ENCODE measurements around the gene LARP1. TPM values are rescaled to one million over a fixed set of nuclear protein-coding genes. Genes with fewer than 3 reads are reported as not detected.

Gene LARP1
- total and polyA plus RNA-seq, 9 of the 15 experiments (the other 6 are each of a cell fraction or from before 2014, with no cell fraction given), result 22.6 to 300 (median 92.0) TPM

DNA sequence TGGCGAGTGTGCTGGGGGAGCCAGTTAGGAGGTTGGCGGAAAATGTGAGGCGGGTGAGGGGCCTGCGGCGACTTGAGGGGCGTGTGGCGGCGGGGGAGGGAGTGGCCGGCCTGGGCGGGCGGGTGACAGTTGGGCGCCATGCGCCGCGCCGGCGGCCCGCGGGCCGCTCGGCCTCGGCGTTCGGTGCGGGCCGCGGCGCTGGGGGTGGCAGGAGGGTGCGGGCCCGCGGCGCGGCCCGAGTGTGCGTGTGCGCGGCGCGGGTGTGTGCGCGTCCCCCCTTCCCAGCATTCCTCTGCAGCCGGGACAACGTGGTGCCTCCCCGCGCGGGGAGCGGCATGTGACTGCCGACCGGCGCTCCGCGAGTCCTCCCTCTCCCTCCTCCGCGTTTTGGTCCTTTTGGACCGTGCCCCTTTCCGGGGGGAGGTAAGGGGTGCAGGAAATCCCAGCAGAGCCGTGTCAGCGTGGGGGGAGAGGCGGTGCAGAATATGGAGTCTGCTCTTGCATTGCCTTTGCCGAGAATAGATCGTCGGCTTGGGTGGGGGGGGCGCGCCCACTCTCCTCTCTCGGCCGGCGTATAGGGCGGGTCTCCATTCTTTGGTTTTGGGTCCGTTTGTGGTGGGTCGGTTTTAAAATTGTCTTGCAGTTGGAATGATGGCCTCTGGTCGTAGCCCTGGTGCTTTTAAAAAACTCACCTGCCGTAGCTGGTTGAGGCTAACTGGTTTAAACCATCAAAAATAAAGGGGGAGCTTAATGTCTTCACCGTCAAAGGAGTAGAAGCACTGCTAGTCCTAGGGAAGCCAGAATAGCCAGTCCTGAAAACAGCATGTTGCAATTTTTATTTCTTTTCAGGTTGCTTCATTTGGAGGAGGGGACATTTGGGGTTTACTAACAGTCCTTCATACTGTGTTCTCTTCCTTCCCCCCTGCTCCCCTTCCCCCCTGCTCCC, 2.0 kb downstream of the LARP1 start (continued):
- TF ChIP-seq ESRRB (CRISPR knock-in tag; IDR thresholded peaks at IDR 0.05; ENCODE audit: borderline replicate concordance), result no peak
- TF ChIP-seq TEAD4 (IDR thresholded peaks at IDR 0.05; ENCODE audit: low read length), result 0 out of 2 replicates have a peak, but pooled peaks have one; percentile 15
- no peak for TF ChIP-seq TEAD4 (CRISPR knock-in tag; IDR thresholded peaks at IDR 0.05; ENCODE audit: borderline replicate concordance)
- TF ChIP-seq RBBP5 (IDR thresholded peaks at IDR 0.05; ENCODE audit: borderline replicate concordance, insufficient read depth, low read length, poor library complexity, severe bottlenecking), result peak; percentile 84
- TF ChIP-seq HNRNPK (IDR thresholded peaks at IDR 0.05; ENCODE audit: low read depth, low read length, poor library complexity, severe bottlenecking), result peak; percentile 73
- TF ChIP-seq HDAC2 (IDR thresholded peaks at IDR 0.05), result 0 out of 2 replicates have a peak, but pooled peaks have one; percentile 17
- no peak for TF ChIP-seq RHOXF2B (CRISPR knock-in tag; conservative IDR thresholded peaks at IDR 0.05)
- TF ChIP-seq ZNF41 (CRISPR knock-in tag; conservative IDR thresholded peaks at IDR 0.05), result no peak
- TF ChIP-seq RB1 (IDR thresholded peaks at IDR 0.05; ENCODE audit: low read depth), result peak; percentile 69; the same call in 1 of the 2 replicates
- TF ChIP-seq TAF1 (IDR thresholded peaks at IDR 0.05; ENCODE audit: control insufficient read depth, extremely low read depth, insufficient read depth, low read length, severe bottlenecking), result peak; percentile 20
- TF ChIP-seq MLX (CRISPR knock-in tag; conservative IDR thresholded peaks at IDR 0.05), result no peak
- no peak for TF ChIP-seq ZNF121 (CRISPR knock-in tag; conservative IDR thresholded peaks at IDR 0.05)
- TF ChIP-seq NRF1 (conservative IDR thresholded peaks at IDR 0.05 in 1 of 2, IDR thresholded peaks at IDR 0.05 in 1 of 2), result peak; percentile 16 to 54; a peak in 2 of 4 replicates
- TF ChIP-seq ZNF124 (CRISPR knock-in tag; IDR thresholded peaks at IDR 0.05), result no peak
- no peak for TF ChIP-seq ZNF133 (CRISPR knock-in tag; IDR thresholded peaks at IDR 0.05)
- TF ChIP-seq PTTG1 (tag; IDR thresholded peaks at IDR 0.05; ENCODE audit: low read depth), result no peak
- peak in 1 of 2 experiments; percentile 79; a peak in 2 of 4 replicates for TF ChIP-seq HDAC1 (IDR thresholded peaks at IDR 0.05)
- peak; percentile 59; the same call in 1 of the 2 replicates for TF ChIP-seq MAX (CRISPR knock-in tag; IDR thresholded peaks at IDR 0.05)
- peak; percentile 70 for TF ChIP-seq BHLHE40 (IDR thresholded peaks at IDR 0.05; ENCODE audit: low read length)
- TF ChIP-seq KDM4B (IDR thresholded peaks at IDR 0.05; ENCODE audit: borderline replicate concordance in 2 of 2, low read depth in 1 of 2), result no peak
- TF ChIP-seq SMAD4 (CRISPR knock-in tag; conservative IDR thresholded peaks at IDR 0.05), result no peak
- TF ChIP-seq MYC (IDR thresholded peaks at IDR 0.05; ENCODE audit: low read depth, low read length), result peak; percentile 87
- TF ChIP-seq MYC (CRISPR knock-in tag; IDR thresholded peaks at IDR 0.05; ENCODE audit: borderline replicate concordance, low read depth), result peak; percentile 50; the same call in 1 of the 2 replicates
- TF ChIP-seq PHF8 (IDR thresholded peaks at IDR 0.05; ENCODE audit: borderline replicate concordance, low read length), result peak; percentile 31; the same call in 1 of the 2 replicates
- peak; percentile 23; the same call in 1 of the 2 replicates for TF ChIP-seq SMARCE1 (IDR thresholded peaks at IDR 0.05)
- TF ChIP-seq HMGN3 (IDR thresholded peaks at IDR 0.05; ENCODE audit: borderline replicate concordance, extremely low read depth, insufficient read length, low read depth, low read length), result peak; percentile 21
- peak; percentile 32; the same call in 1 of the 2 replicates for TF ChIP-seq CTBP1 (IDR thresholded peaks at IDR 0.05; ENCODE audit: borderline replicate concordance)
